ENCODE data around the gene TMEM238. TPM values are rescaled to one million over a fixed set of nuclear protein-coding genes. Genes with fewer than 3 reads are reported as not detected.

TMEM238 gene
- total and polyA plus RNA-seq, 9 of the 15 experiments (the other 6 are each of a cell fraction or from before 2014, with no cell fraction given) = 0.18 to 5.1 (median 1.3) TPM; not detected in 4

DNA sequence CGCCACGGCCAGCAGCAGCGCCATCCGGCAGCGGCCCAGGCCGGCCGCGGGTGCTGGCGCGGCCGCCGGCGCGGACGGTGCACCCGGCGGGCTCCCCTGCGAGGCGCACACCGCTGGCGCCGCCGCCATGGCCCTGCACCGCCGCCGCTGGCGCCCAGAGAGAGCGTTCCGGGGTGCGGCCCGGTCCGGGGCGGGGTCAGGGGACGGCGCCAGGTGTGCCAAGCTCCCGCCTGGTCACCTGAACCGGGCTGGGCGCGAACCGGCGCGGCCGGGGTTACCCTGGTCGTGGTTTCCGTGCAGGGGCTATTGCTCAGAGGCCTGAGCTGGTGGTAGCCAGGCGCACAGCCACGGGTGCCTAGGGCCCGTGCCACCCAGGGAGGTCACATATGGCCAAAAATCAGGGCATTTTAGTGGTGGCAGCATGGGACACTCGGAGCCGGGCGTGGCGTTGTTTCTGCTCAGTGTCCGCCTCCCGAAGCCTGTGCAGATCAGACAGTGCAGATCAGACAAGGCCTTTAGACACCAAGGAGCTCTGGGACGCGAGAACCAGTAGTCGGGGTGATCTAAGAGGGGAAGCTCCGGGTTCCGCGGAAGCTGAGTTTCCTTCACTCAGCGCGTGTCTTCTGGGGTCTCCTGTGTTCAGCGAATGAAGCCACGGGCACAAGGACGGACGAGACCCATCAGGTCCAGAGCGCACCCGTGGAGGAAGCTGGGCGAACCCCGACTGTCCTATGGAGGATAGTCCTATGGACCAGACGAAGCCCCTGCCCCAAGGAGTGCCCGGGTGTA is at the start of gene TMEM238 (continued):
- TF ChIP-seq, protein P1, sequence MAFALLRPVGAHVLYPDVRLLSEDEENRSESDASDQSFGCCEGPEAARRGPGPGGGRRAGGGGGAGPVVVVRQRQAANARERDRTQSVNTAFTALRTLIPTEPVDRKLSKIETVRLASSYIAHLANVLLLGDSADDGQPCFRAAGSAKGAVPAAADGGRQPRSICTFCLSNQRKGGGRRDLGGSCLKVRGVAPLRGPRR (CRISPR knock-in tag; IDR thresholded peaks at IDR 0.05) = no peak
- TF ChIP-seq NCOA1 (IDR thresholded peaks at IDR 0.05; ENCODE audit: low read depth) = no peak
- TF ChIP-seq ZNF354B (CRISPR knock-in tag; IDR thresholded peaks at IDR 0.05) = no peak
- no peak for TF ChIP-seq L3MBTL2 (IDR thresholded peaks at IDR 0.05)
- TF ChIP-seq EP400 (IDR thresholded peaks at IDR 0.05) = no peak
- TF ChIP-seq ZNF217 (CRISPR knock-in tag; IDR thresholded peaks at IDR 0.05) = no peak
- TF ChIP-seq, protein P2, sequence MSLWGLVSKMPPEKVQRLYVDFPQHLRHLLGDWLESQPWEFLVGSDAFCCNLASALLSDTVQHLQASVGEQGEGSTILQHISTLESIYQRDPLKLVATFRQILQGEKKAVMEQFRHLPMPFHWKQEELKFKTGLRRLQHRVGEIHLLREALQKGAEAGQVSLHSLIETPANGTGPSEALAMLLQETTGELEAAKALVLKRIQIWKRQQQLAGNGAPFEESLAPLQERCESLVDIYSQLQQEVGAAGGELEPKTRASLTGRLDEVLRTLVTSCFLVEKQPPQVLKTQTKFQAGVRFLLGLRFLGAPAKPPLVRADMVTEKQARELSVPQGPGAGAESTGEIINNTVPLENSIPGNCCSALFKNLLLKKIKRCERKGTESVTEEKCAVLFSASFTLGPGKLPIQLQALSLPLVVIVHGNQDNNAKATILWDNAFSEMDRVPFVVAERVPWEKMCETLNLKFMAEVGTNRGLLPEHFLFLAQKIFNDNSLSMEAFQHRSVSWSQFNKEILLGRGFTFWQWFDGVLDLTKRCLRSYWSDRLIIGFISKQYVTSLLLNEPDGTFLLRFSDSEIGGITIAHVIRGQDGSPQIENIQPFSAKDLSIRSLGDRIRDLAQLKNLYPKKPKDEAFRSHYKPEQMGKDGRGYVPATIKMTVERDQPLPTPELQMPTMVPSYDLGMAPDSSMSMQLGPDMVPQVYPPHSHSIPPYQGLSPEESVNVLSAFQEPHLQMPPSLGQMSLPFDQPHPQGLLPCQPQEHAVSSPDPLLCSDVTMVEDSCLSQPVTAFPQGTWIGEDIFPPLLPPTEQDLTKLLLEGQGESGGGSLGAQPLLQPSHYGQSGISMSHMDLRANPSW (CRISPR knock-in tag; IDR thresholded peaks at IDR 0.05) = no peak
- TF ChIP-seq BRF1 (IDR thresholded peaks at IDR 0.05; ENCODE audit: borderline replicate concordance, extremely low read depth, insufficient read length) = no peak
- TF ChIP-seq RHOXF2B (CRISPR knock-in tag; conservative IDR thresholded peaks at IDR 0.05) = no peak
- TF ChIP-seq ZNF134 (CRISPR knock-in tag; conservative IDR thresholded peaks at IDR 0.05) = no peak
- TF ChIP-seq, protein P3, sequence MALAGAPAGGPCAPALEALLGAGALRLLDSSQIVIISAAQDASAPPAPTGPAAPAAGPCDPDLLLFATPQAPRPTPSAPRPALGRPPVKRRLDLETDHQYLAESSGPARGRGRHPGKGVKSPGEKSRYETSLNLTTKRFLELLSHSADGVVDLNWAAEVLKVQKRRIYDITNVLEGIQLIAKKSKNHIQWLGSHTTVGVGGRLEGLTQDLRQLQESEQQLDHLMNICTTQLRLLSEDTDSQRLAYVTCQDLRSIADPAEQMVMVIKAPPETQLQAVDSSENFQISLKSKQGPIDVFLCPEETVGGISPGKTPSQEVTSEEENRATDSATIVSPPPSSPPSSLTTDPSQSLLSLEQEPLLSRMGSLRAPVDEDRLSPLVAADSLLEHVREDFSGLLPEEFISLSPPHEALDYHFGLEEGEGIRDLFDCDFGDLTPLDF (CRISPR knock-in tag; IDR thresholded peaks at IDR 0.05) = no peak
- no peak for TF ChIP-seq MIER1 (IDR thresholded peaks at IDR 0.05; ENCODE audit: low read depth)
- TF ChIP-seq FOXJ3 (CRISPR knock-in tag; IDR thresholded peaks at IDR 0.05) = no peak
- TF ChIP-seq ZNF408 (CRISPR knock-in tag; IDR thresholded peaks at IDR 0.05; ENCODE audit: low read depth) = no peak
- no peak for TF ChIP-seq MCM2 (IDR thresholded peaks at IDR 0.05; ENCODE audit: low read depth)
- no peak for TF ChIP-seq POLR2B (IDR thresholded peaks at IDR 0.05; ENCODE audit: low read depth, partially characterized antibody)
- no peak for TF ChIP-seq TEAD4 (IDR thresholded peaks at IDR 0.05; ENCODE audit: low read length)
- TF ChIP-seq TEAD4 (CRISPR knock-in tag; IDR thresholded peaks at IDR 0.05; ENCODE audit: borderline replicate concordance) = no peak
- TF ChIP-seq, protein P4, sequence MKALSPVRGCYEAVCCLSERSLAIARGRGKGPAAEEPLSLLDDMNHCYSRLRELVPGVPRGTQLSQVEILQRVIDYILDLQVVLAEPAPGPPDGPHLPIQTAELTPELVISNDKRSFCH (CRISPR knock-in tag; IDR thresholded peaks at IDR 0.05) = no peak
- TF ChIP-seq, protein P4 (tag; IDR thresholded peaks at IDR 0.05) = no peak
- TF ChIP-seq ZNF146 (CRISPR knock-in tag; IDR thresholded peaks at IDR 0.05; ENCODE audit: unreplicated experiment) = no peak
- no peak for TF ChIP-seq TFAM (CRISPR knock-in tag; conservative IDR thresholded peaks at IDR 0.05)
- TF ChIP-seq, protein P5, sequence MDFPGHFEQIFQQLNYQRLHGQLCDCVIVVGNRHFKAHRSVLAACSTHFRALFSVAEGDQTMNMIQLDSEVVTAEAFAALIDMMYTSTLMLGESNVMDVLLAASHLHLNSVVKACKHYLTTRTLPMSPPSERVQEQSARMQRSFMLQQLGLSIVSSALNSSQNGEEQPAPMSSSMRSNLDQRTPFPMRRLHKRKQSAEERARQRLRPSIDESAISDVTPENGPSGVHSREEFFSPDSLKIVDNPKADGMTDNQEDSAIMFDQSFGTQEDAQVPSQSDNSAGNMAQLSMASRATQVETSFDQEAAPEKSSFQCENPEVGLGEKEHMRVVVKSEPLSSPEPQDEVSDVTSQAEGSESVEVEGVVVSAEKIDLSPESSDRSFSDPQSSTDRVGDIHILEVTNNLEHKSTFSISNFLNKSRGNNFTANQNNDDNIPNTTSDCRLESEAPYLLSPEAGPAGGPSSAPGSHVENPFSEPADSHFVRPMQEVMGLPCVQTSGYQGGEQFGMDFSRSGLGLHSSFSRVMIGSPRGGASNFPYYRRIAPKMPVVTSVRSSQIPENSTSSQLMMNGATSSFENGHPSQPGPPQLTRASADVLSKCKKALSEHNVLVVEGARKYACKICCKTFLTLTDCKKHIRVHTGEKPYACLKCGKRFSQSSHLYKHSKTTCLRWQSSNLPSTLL (IDR thresholded peaks at IDR 0.05) = no peak
- no peak for TF ChIP-seq ZNF311 (CRISPR knock-in tag; IDR thresholded peaks at IDR 0.05)

Data from K562 (cell line).